K562 (cell line): ENCODE results near the gene PARP15.

Experiments used
- HDAC1 ChIP-seq, 2 experiments: fragments of 450-650 bp; IDR thresholded peaks; 2 replicates each; pipeline ENCODE4 v1.6.1; 2016 to 2017; ENCODE audit warnings: inconsistent platforms in 1 of 2, mild to moderate bottlenecking in 1 of 2, moderate library complexity in 1 of 2
- TF ChIP-seq, protein P1 (sequence below), 3 experiments: IDR thresholded peaks in 2 of 3; conservative IDR thresholded peaks in 1 of 3; 2 replicates each; pipeline ENCODE4 v1.5.1; 2011 to 2012; ENCODE audit warnings: low read length in 3 of 3, mild to moderate bottlenecking in 3 of 3, control low read depth in 2 of 3, improper control_type of control experiment in 1 of 3, inconsistent platforms in 1 of 3, low read depth in 1 of 3, mixed read lengths in 1 of 3, moderate library complexity in 1 of 3; ENCODE audit not compliant: insufficient read depth in 2 of 3
- TF ChIP-seq, protein P2 (sequence below): fragments of 250-450 bp; sonication (Bioruptor Pico); IDR thresholded peaks from 2 replicates; pipeline ENCODE4 v1.8.0; 2022; ENCODE audit warnings: moderate library complexity, mild to moderate bottlenecking, inconsistent platforms
- TF ChIP-seq, protein P3 (sequence below): sonication (generic); formaldehyde crosslinking; IDR thresholded peaks from 2 replicates; pipeline ENCODE4 v1.8.0; 2023; ENCODE audit warnings: mild to moderate bottlenecking, missing genetic modification reagents

DNA sequence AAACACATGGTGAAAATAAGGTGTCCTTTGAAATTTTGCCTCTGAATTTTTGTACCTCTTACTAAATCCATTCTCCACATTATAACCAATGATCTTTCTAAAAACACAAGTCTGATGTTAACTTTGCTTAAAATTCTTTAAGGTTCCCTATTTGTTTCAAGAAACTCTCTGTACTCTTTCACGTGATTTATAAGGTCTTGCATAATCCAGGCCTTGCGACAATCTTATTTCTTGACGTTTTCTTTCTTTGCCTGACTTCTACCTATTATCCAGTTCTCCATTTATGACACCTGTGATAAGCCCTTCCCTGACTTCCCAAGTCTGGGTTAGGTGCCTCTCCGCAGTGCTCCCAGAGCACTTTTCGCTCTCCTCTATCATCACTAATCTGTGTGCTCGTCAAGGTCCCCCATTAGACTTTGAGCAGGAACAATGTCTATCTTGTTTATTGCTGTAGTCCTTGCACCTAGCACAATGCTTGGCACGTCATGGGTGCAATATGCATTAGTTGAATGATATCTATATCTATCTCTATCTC, 38.4 kb upstream of the PARP15 start:
- no peak for TF ChIP-seq HDAC1 (IDR thresholded peaks at IDR 0.05)
- TF ChIP-seq, protein P1, sequence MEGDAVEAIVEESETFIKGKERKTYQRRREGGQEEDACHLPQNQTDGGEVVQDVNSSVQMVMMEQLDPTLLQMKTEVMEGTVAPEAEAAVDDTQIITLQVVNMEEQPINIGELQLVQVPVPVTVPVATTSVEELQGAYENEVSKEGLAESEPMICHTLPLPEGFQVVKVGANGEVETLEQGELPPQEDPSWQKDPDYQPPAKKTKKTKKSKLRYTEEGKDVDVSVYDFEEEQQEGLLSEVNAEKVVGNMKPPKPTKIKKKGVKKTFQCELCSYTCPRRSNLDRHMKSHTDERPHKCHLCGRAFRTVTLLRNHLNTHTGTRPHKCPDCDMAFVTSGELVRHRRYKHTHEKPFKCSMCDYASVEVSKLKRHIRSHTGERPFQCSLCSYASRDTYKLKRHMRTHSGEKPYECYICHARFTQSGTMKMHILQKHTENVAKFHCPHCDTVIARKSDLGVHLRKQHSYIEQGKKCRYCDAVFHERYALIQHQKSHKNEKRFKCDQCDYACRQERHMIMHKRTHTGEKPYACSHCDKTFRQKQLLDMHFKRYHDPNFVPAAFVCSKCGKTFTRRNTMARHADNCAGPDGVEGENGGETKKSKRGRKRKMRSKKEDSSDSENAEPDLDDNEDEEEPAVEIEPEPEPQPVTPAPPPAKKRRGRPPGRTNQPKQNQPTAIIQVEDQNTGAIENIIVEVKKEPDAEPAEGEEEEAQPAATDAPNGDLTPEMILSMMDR (IDR thresholded peaks at IDR 0.05 in 2 of 3, conservative IDR thresholded peaks at IDR 0.05 in 1 of 3; ENCODE audit: insufficient read depth in 2 of 3, low read depth in 1 of 3, low read length in 3 of 3), result no peak
- TF ChIP-seq, protein P2, sequence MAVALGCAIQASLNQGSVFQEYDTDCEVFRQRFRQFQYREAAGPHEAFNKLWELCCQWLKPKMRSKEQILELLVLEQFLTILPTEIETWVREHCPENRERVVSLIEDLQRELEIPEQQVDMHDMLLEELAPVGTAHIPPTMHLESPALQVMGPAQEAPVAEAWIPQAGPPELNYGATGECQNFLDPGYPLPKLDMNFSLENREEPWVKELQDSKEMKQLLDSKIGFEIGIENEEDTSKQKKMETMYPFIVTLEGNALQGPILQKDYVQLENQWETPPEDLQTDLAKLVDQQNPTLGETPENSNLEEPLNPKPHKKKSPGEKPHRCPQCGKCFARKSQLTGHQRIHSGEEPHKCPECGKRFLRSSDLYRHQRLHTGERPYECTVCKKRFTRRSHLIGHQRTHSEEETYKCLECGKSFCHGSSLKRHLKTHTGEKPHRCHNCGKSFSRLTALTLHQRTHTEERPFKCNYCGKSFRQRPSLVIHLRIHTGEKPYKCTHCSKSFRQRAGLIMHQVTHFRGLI (CRISPR knock-in tag), result no peak
- TF ChIP-seq, protein P3, sequence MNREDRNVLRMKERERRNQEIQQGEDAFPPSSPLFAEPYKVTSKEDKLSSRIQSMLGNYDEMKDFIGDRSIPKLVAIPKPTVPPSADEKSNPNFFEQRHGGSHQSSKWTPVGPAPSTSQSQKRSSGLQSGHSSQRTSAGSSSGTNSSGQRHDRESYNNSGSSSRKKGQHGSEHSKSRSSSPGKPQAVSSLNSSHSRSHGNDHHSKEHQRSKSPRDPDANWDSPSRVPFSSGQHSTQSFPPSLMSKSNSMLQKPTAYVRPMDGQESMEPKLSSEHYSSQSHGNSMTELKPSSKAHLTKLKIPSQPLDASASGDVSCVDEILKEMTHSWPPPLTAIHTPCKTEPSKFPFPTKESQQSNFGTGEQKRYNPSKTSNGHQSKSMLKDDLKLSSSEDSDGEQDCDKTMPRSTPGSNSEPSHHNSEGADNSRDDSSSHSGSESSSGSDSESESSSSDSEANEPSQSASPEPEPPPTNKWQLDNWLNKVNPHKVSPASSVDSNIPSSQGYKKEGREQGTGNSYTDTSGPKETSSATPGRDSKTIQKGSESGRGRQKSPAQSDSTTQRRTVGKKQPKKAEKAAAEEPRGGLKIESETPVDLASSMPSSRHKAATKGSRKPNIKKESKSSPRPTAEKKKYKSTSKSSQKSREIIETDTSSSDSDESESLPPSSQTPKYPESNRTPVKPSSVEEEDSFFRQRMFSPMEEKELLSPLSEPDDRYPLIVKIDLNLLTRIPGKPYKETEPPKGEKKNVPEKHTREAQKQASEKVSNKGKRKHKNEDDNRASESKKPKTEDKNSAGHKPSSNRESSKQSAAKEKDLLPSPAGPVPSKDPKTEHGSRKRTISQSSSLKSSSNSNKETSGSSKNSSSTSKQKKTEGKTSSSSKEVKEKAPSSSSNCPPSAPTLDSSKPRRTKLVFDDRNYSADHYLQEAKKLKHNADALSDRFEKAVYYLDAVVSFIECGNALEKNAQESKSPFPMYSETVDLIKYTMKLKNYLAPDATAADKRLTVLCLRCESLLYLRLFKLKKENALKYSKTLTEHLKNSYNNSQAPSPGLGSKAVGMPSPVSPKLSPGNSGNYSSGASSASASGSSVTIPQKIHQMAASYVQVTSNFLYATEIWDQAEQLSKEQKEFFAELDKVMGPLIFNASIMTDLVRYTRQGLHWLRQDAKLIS (CRISPR knock-in tag), result no peak
